SU-DHL-6 (cell line): ENCODE measurements around the gene SEMA6D.

ENCODE experiments used
- H2AFZ ChIP-seq: fragments of 200-600 bp; sonication (generic); 2 replicates; pipeline ENCODE4 v1.6.1; 2014; ENCODE audit warnings: low read depth, mild to moderate bottlenecking, moderate library complexity, mixed read lengths, antibody characterized with exemption, low read length; ENCODE audit not compliant: severe bottlenecking
- H3F3A ChIP-seq: fragments of 200-600 bp; shearing (Covaris generic); 2 replicates; pipeline ENCODE4 v1.6.0; 2016; ENCODE audit warnings: antibody characterized with exemption, mild to moderate bottlenecking; ENCODE audit not compliant: insufficient read depth
- H3K27ac ChIP-seq: fragments of 200-600 bp; sonication (generic); 2 replicates; pipeline ENCODE4 v1.5.1; 2016; ENCODE audit warnings: low read depth, mild to moderate bottlenecking, low read length, moderate library complexity, mixed read lengths
- H3K27me3 ChIP-seq: fragments of 200-600 bp; sonication (generic), shearing (Covaris generic); 2 replicates; pipeline ENCODE4 v1.6.0; 2014; ENCODE audit warnings: mild to moderate bottlenecking, low read length
- H3K36me3 ChIP-seq: fragments of 200-600 bp; sonication (generic); 2 replicates; pipeline ENCODE4 v1.6.1; 2014; ENCODE audit warnings: mild to moderate bottlenecking, low read length, mixed read lengths
- H3K4me2 ChIP-seq: fragments of 300-600, 200-600 bp; shearing (Covaris generic), sonication (generic); 2 replicates; pipeline ENCODE4 v1.6.0; 2014; ENCODE audit warnings: low read length, low read depth, mild to moderate bottlenecking; ENCODE audit not compliant: poor library complexity, severe bottlenecking
- H3K4me3 ChIP-seq: fragments of 200-600 bp; sonication (generic); 2 replicates; pipeline ENCODE4 v1.5.1; 2014; ENCODE audit warnings: antibody characterized with exemption, low read length, mild to moderate bottlenecking, mixed read lengths; ENCODE audit not compliant: insufficient read depth, poor library complexity, severe bottlenecking
- H3K79me2 ChIP-seq: fragments of 200-600 bp; sonication (generic); 2 replicates; pipeline ENCODE4 v1.6.1; 2014; ENCODE audit warnings: mild to moderate bottlenecking, low read length, moderate library complexity; ENCODE audit not compliant: insufficient read depth
- H3K9ac ChIP-seq: fragments of 200-600 bp; sonication (generic); 2 replicates; pipeline ENCODE4 v1.7.0; 2014; ENCODE audit warnings: mild to moderate bottlenecking, low read length
- H3K9me2 ChIP-seq: fragments of 200-600 bp; sonication (generic); replicated peaks from 2 replicates; pipeline ENCODE4 v1.6.1; 2014; ENCODE audit warnings: low read length; ENCODE audit not compliant: insufficient read depth
- H3K9me3 ChIP-seq: fragments of 200-600 bp; sonication (generic); 2 replicates; pipeline ENCODE4 v1.6.1; 2014; ENCODE audit warnings: low read length, mixed read lengths; ENCODE audit not compliant: insufficient read depth
- H4K20me1 ChIP-seq: fragments of 200-600 bp; sonication (generic); 2 replicates; pipeline ENCODE4 v1.6.1; 2014; ENCODE audit warnings: low read depth, mild to moderate bottlenecking, antibody characterized with exemption, low read length, moderate library complexity, mixed read lengths
- CTCF ChIP-seq: fragments of 200-600 bp; sonication (generic); IDR thresholded peaks from one replicate; pipeline ENCODE4 v1.5.1; 2017; ENCODE audit warnings: antibody characterized with exemption, mild to moderate bottlenecking, low read length, moderate library complexity; ENCODE audit not compliant: insufficient read depth, poor library complexity, severe bottlenecking
- EZH2phosphoT487 ChIP-seq: fragments of 200-600 bp; sonication (generic), shearing (Covaris generic); conservative IDR thresholded peaks from 2 replicates; pipeline ENCODE4 v1.6.1; 2018; ENCODE audit warnings: mild to moderate bottlenecking, antibody characterized with exemption, low read length, moderate library complexity, mixed read lengths

Gene SEMA6D

DNA sequence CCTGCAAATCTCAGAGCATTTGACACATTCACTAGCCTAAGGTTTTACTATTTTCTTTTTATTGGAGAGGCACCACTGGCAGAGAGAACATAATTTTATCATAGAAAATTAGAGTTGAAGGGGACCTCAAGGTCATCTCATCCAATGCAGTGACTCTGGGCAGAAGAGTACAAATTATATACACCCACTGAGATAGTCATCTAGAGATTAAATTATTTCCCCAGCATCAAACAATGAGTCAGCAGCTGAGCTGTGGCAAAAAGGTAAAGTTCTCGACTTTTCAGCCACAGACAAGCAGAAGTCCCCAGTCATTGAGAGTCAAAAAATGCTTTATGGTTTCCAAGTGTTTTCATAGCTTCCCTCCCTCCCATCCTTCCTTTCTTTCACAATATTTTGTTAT is 39.3 kb upstream of the SEMA6D start:
- Histone ChIP-seq H2AFZ (no peak overlapping the region), H3K4me2 (no peak overlapping the region)
- TF ChIP-seq CTCF (no peak), EZH2phosphoT487 (no peak)

GRCh38 chr15:47682661-47683060 is 34.6 kb upstream of the SEMA6D start:
- no peak overlapping the region for H2AFZ ChIP-seq

More for the DNA sequence above, 39.3 kb upstream of the SEMA6D start:
- Histone ChIP-seq H3F3A (no peaks in the 10 kb centered on the region), H3K4me3 (no peak overlapping the region), H3K36me3 (no peaks in the 10 kb centered on the region), H3K9ac (no peak overlapping the region), H3K9me3 (no peaks in the 10 kb centered on the region), H3K27me3 (no peaks in the 10 kb centered on the region), H3K27ac (no peak overlapping the region), H3K9me2 (no peaks in the 10 kb centered on the region), H4K20me1 (no peaks in the 10 kb centered on the region), H3K79me2 (no peaks in the 10 kb centered on the region)

DNA sequence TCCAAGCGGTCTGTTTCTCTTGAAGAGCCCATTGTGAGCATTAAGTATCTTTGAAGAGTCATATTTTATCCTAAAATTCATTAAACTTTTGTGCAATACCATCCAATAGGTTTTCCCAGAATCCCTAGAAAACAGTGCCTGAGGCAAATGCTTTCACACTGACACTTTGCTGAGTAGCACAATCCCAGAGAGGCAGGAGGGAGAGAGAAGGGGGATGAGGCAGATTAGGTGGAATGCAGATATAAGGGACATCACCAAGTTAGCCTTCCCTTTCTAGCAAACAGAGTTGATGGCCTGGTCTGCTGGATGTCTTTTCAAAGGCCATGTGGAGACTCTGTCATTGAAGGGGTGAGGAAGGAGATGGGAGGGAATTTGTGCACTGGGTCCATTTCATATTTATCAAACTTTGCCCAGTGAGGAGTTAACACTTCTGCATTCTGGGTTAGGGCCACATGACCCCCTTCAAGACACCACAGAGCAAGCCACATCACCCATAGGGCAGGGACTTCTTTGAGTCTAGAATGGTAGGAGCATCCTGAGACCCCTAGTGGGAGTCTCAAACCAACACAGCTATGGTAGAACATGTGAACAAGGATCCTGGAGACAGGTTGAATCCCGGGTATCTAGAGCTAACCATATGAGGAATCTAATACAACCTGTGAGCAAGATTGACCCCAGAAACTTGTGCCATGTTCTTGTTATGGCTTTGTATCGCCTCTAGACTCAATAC is 32.0 kb upstream of the SEMA6D start:
- H3K36me3 ChIP-seq: no peaks in the 10 kb centered on the region
- no peaks in the 10 kb centered on the region for H3F3A ChIP-seq
- H3K4me2 ChIP-seq: no peak overlapping the region
- H3K9me2 ChIP-seq: 0 out of 2 replicates have a peak, but pooled peaks cover 3% of the 10 kb centered on the region
- TF ChIP-seq EZH2phosphoT487: no peak
- TF ChIP-seq CTCF: no peak
- H3K79me2 ChIP-seq: no peaks in the 10 kb centered on the region
- H3K9ac ChIP-seq: no peak overlapping the region
- H3K27me3 ChIP-seq: no peaks in the 10 kb centered on the region
- no peaks in the 10 kb centered on the region for H3K9me3 ChIP-seq
- H3K27ac ChIP-seq: no peak overlapping the region
- no peaks in the 10 kb centered on the region for H4K20me1 ChIP-seq
- no peak overlapping the region for H2AFZ ChIP-seq
- H3K4me3 ChIP-seq: no peak overlapping the region

More at GRCh38 chr15:47682661-47683060, 34.6 kb upstream of the SEMA6D start:
- Histone ChIP-seq H3K4me2 (no peak overlapping the region), H3F3A (no peaks in the 10 kb centered on the region), H3K36me3 (no peaks in the 10 kb centered on the region), H3K9me3 (no peaks in the 10 kb centered on the region), H3K9me2 (0 out of 2 replicates have a peak, but pooled peaks cover 3% of the 10 kb centered on the region), H3K79me2 (no peaks in the 10 kb centered on the region), H3K27me3 (no peaks in the 10 kb centered on the region), H3K9ac (no peak overlapping the region), H4K20me1 (no peaks in the 10 kb centered on the region), H3K27ac (no peak overlapping the region), H3K4me3 (no peak overlapping the region)
- TF ChIP-seq EZH2phosphoT487 (no peak), CTCF (no peak)
